H1 (cell line): ENCODE results near the gene OGFOD2. TPM values are rescaled to one million over a fixed set of nuclear protein-coding genes. Genes with fewer than 3 reads are reported as not detected.

Experiments
- ATF3 ChIP-seq: IDR thresholded peaks from 2 replicates; pipeline ENCODE4 v1.6.1; 2011; ENCODE audit warnings: low read depth, mild to moderate bottlenecking, low read length; ENCODE audit not compliant: insufficient read depth
- BCL11A ChIP-seq, 2 experiments: IDR thresholded peaks; one replicate each; pipeline ENCODE4 v1.6.1; 2011; ENCODE audit warnings: low read depth in 2 of 2, low read length in 2 of 2, mild to moderate bottlenecking in 2 of 2
- CHD2 ChIP-seq: IDR thresholded peaks from 2 replicates; pipeline ENCODE4 v1.6.1; 2012; ENCODE audit warnings: low read length, improper control_type of control experiment
- CTBP2 ChIP-seq: IDR thresholded peaks from 2 replicates; pipeline ENCODE4 v1.7.0; 2011; ENCODE audit warnings: borderline replicate concordance, mild to moderate bottlenecking, moderate library complexity, mixed read lengths, low read length; ENCODE audit not compliant: insufficient read depth, insufficient read length
- EP300 ChIP-seq, 2 experiments: IDR thresholded peaks; 1 replicate in 1 of 2; 2 replicates in 1 of 2; pipeline ENCODE4 v1.6.1; 2011 to 2012; ENCODE audit warnings: low read depth in 2 of 2, low read length in 2 of 2, mild to moderate bottlenecking in 2 of 2, borderline replicate concordance in 1 of 2, inconsistent platforms in 1 of 2, moderate library complexity in 1 of 2
- KDM1A ChIP-seq: fragments of 200-600, 300-600 bp; sonication (generic); IDR thresholded peaks from 2 replicates; pipeline ENCODE4 v1.7.1; 2016; ENCODE audit warnings: mild to moderate bottlenecking, low read length, borderline replicate concordance
- RAD21 ChIP-seq, 2 experiments: IDR thresholded peaks in 1 of 2; conservative IDR thresholded peaks in 1 of 2; 2 replicates each; pipeline ENCODE4 v1.6.1; 2011; ENCODE audit warnings: low read depth in 2 of 2, low read length in 2 of 2, improper control_type of control experiment in 1 of 2, inconsistent platforms in 1 of 2, mild to moderate bottlenecking in 1 of 2, moderate library complexity in 1 of 2
- SP4 ChIP-seq: IDR thresholded peaks from 2 replicates; pipeline ENCODE4 v1.6.1; 2012; ENCODE audit warnings: low read length, inconsistent platforms
- SRF ChIP-seq: IDR thresholded peaks from 2 replicates; pipeline ENCODE4 v1.6.1; 2011; ENCODE audit warnings: mild to moderate bottlenecking, low read depth, low read length, moderate library complexity
- polyA plus RNA-seq, 7 experiments: library from polyadenylated mRNA; depleted of rRNA in 3 of 7; stranded (reverse) in 5 of 7; unstranded in 2 of 7; fragments of >200 nt in 5 of 7; fragments of 200-250 nt in 2 of 7; gene quantifications; 1 replicate in 5 of 7; 2 replicates in 1 of 7; 4 replicates in 1 of 7; pipeline versions ENCODE4 v1.2.1 to v1.2.3, GENCODE V29; 2011 to 2013; ENCODE audit warnings: missing spikeins in 2 of 7, mixed read lengths in 2 of 7
- total RNA-seq: library from RNA; stranded (reverse); fragmentation: NEBNext Ultra II Directional; extraction: Animal tissue kit (Norgen Biotek cat#: 25700); gene quantifications from 2 replicates; pipeline ENCODE4 v1.2.1, GENCODE V29; 2021
- TF ChIP-seq, protein P1 (sequence below): fragments of 300-600 bp; sonication (generic); IDR thresholded peaks from 2 replicates; pipeline ENCODE4 v1.7.1; 2012; ENCODE audit warnings: low read length, moderate library complexity, mild to moderate bottlenecking, inconsistent platforms; ENCODE audit not compliant: insufficient replicate concordance

OGFOD2 gene
- total and polyA plus RNA-seq, 2 of the 8 experiments (the other 6 are each of a cell fraction or from before 2014, with no cell fraction given) = 17.3 to 20.3 TPM

DNA sequence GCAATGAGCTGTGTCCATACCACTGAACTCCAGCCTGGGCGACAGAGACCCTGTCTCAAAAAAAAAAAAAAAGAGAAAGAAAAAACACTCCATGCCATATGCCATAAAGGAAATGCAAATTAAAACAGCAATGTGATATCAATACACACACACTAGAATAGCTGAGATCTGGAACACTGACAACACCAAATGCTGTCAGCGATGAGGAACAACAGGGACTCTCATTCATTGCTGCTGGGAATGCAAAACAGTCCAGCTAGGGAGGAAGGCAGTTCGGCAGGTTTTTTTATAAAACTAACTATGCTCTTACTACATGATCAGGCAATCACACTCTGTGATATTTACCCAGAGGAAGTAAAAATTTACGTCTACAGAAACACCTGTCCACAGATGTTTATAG is 5.4 kb upstream of the OGFOD2 start (continued):
- TF ChIP-seq, protein P1, sequence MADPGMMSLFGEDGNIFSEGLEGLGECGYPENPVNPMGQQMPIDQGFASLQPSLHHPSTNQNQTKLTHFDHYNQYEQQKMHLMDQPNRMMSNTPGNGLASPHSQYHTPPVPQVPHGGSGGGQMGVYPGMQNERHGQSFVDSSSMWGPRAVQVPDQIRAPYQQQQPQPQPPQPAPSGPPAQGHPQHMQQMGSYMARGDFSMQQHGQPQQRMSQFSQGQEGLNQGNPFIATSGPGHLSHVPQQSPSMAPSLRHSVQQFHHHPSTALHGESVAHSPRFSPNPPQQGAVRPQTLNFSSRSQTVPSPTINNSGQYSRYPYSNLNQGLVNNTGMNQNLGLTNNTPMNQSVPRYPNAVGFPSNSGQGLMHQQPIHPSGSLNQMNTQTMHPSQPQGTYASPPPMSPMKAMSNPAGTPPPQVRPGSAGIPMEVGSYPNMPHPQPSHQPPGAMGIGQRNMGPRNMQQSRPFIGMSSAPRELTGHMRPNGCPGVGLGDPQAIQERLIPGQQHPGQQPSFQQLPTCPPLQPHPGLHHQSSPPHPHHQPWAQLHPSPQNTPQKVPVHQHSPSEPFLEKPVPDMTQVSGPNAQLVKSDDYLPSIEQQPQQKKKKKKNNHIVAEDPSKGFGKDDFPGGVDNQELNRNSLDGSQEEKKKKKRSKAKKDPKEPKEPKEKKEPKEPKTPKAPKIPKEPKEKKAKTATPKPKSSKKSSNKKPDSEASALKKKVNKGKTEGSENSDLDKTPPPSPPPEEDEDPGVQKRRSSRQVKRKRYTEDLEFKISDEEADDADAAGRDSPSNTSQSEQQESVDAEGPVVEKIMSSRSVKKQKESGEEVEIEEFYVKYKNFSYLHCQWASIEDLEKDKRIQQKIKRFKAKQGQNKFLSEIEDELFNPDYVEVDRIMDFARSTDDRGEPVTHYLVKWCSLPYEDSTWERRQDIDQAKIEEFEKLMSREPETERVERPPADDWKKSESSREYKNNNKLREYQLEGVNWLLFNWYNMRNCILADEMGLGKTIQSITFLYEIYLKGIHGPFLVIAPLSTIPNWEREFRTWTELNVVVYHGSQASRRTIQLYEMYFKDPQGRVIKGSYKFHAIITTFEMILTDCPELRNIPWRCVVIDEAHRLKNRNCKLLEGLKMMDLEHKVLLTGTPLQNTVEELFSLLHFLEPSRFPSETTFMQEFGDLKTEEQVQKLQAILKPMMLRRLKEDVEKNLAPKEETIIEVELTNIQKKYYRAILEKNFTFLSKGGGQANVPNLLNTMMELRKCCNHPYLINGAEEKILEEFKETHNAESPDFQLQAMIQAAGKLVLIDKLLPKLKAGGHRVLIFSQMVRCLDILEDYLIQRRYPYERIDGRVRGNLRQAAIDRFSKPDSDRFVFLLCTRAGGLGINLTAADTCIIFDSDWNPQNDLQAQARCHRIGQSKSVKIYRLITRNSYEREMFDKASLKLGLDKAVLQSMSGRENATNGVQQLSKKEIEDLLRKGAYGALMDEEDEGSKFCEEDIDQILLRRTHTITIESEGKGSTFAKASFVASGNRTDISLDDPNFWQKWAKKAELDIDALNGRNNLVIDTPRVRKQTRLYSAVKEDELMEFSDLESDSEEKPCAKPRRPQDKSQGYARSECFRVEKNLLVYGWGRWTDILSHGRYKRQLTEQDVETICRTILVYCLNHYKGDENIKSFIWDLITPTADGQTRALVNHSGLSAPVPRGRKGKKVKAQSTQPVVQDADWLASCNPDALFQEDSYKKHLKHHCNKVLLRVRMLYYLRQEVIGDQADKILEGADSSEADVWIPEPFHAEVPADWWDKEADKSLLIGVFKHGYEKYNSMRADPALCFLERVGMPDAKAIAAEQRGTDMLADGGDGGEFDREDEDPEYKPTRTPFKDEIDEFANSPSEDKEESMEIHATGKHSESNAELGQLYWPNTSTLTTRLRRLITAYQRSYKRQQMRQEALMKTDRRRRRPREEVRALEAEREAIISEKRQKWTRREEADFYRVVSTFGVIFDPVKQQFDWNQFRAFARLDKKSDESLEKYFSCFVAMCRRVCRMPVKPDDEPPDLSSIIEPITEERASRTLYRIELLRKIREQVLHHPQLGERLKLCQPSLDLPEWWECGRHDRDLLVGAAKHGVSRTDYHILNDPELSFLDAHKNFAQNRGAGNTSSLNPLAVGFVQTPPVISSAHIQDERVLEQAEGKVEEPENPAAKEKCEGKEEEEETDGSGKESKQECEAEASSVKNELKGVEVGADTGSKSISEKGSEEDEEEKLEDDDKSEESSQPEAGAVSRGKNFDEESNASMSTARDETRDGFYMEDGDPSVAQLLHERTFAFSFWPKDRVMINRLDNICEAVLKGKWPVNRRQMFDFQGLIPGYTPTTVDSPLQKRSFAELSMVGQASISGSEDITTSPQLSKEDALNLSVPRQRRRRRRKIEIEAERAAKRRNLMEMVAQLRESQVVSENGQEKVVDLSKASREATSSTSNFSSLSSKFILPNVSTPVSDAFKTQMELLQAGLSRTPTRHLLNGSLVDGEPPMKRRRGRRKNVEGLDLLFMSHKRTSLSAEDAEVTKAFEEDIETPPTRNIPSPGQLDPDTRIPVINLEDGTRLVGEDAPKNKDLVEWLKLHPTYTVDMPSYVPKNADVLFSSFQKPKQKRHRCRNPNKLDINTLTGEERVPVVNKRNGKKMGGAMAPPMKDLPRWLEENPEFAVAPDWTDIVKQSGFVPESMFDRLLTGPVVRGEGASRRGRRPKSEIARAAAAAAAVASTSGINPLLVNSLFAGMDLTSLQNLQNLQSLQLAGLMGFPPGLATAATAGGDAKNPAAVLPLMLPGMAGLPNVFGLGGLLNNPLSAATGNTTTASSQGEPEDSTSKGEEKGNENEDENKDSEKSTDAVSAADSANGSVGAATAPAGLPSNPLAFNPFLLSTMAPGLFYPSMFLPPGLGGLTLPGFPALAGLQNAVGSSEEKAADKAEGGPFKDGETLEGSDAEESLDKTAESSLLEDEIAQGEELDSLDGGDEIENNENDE = no peak
- TF ChIP-seq CHD2 = no peak
- TF ChIP-seq KDM1A = no peak
- TF ChIP-seq CTBP2 = no peak
- no peak for TF ChIP-seq EP300 (IDR thresholded peaks at IDR 0.05; ENCODE audit: borderline replicate concordance in 1 of 2, low read depth in 2 of 2, low read length in 2 of 2)
- no peak for TF ChIP-seq SP4
- no peak for TF ChIP-seq BCL11A (IDR thresholded peaks at IDR 0.05; ENCODE audit: low read depth in 2 of 2, low read length in 2 of 2)
- TF ChIP-seq RAD21 (IDR thresholded peaks at IDR 0.05 in 1 of 2, conservative IDR thresholded peaks at IDR 0.05 in 1 of 2; ENCODE audit: low read depth in 2 of 2, low read length in 2 of 2) = no peak
- no peak for TF ChIP-seq SRF
- TF ChIP-seq ATF3 = no peak
